Tibial artery (tissue), 4 donors: Measurements from ENCODE around the gene SGCA.
A peak's percentile ranks its signal among the peaks of the same experiment; 100 is the strongest.

Experiments used
- DNase-seq, 2 donors: peaks; one replicate each; pipeline ENCODE4 v3.0.0-alpha.2; 2019
- H3K27ac ChIP-seq, 2 donors: fragments of 200-600 bp; sonication (generic) in 1 of 2; 1 replicate in 1 of 2; 2 replicates in 1 of 2; pipeline ENCODE4 v1.5.1; 2018 to 2019; ENCODE audit warnings: mild to moderate bottlenecking in 1 of 2
- H3K27me3 ChIP-seq, 2 donors: fragments of 200-600 bp; sonication (generic) in 1 of 2; one replicate each; pipeline versions ENCODE4 v1.5.1 to v1.6.0; 2016 to 2019
- H3K36me3 ChIP-seq, 3 donors: fragments of 200-600 bp; sonication (generic) in 2 of 3; one replicate each; pipeline ENCODE4 v1.5.1; 2016 to 2019; ENCODE audit warnings: mild to moderate bottlenecking in 2 of 3
- H3K4me1 ChIP-seq, 4 donors: fragments of 200-600 bp; sonication (generic) in 2 of 4; 1 replicate in 3 of 4; 2 replicates in 1 of 4; pipeline ENCODE4 v1.5.1; 2016 to 2019
- H3K4me3 ChIP-seq, 2 donors: fragments of 200-600 bp; sonication (generic) in 1 of 2; 1 replicate in 1 of 2; 2 replicates in 1 of 2; pipeline ENCODE4 v1.5.1; 2018 to 2019; ENCODE audit warnings: mild to moderate bottlenecking in 2 of 2
- H3K9me3 ChIP-seq, 3 donors: fragments of 200-600 bp; sonication (generic) in 1 of 3; one replicate each; pipeline ENCODE4 v1.5.1; 2016 to 2019
- intact Hi-C: fragments of 100-400 bp; cut with DNase I; formaldehyde crosslinking; loops from one replicate; pipeline ENCODE4 v1.15.0; 2023; ENCODE audit warnings: low total_unique reads
- TF ChIP-seq, protein P1 (sequence below), 2 experiments: fragments of 200-600 bp in 1 of 2; fragments of 450-650 bp in 1 of 2; IDR thresholded peaks; one replicate each; pipeline ENCODE4 v1.5.1; 2017 to 2019; ENCODE audit warnings: antibody characterized with exemption in 2 of 2, mild to moderate bottlenecking in 1 of 2, moderate library complexity in 1 of 2

Gene SGCA

GRCh38 chr17:50187751-50188530, 22.1 kb downstream of the SGCA start:
- Histone ChIP-seq H3K4me1 (peaks cover 0 to 69% (median 46%) of the 10 kb centered on the region in 4 donors), H3K36me3 (peaks cover 75 to 76% (median 76%) of the 10 kb centered on the region in 3 donors), H3K9me3 (no peaks in the 10 kb centered on the region), H3K4me3 (no peak overlapping the region), H3K27me3 (no peaks in the 10 kb centered on the region), H3K27ac (peak overlapping the region; percentile 98 to 99)
- no peak for DNase-seq
- TF ChIP-seq, protein P1, sequence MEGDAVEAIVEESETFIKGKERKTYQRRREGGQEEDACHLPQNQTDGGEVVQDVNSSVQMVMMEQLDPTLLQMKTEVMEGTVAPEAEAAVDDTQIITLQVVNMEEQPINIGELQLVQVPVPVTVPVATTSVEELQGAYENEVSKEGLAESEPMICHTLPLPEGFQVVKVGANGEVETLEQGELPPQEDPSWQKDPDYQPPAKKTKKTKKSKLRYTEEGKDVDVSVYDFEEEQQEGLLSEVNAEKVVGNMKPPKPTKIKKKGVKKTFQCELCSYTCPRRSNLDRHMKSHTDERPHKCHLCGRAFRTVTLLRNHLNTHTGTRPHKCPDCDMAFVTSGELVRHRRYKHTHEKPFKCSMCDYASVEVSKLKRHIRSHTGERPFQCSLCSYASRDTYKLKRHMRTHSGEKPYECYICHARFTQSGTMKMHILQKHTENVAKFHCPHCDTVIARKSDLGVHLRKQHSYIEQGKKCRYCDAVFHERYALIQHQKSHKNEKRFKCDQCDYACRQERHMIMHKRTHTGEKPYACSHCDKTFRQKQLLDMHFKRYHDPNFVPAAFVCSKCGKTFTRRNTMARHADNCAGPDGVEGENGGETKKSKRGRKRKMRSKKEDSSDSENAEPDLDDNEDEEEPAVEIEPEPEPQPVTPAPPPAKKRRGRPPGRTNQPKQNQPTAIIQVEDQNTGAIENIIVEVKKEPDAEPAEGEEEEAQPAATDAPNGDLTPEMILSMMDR (IDR thresholded peaks at IDR 0.05), result no peak
- intact Hi-C loops, result no loop called here

GRCh38 chr17:50188531-50188920, 22.7 kb downstream of the SGCA start:
- no peaks in the 10 kb centered on the region for H3K9me3 ChIP-seq
- peaks cover 81 to 82% (median 82%) of the 10 kb centered on the region in 3 donors for H3K36me3 ChIP-seq
- intact Hi-C loops, result no loop called here

DNA sequence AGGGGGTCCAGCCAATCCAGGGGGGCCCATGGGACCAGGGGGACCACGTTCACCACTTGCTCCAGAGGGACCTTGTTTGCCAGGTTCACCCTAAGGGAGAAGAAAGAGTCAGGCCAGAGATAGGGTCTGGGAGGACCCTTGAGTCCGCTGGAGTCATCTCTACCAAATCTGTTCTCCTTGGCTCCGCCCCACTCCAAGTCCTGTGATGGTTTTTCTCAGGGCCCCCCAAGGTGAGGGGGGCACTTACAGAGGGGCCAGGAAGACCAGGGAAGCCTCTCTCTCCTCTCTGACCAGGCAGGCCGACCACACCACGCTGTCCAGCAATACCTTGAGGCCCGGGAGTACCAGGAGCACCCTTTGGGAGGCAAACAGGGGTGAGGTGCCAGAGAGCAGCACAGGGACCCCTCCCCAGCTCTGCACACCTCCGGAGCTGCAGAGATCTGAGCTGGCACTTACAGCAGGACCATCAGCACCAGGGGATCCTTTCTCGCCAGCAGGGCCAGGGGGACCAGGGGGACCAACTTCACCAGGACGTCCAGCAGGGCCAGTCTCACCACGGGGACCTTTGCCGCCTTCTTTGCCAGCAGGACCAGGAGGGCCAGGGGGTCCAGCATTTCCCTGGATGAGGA, 23.2 kb downstream of the SGCA start:
- DNase-seq, result no peak
- Histone ChIP-seq H3K27me3 (no peaks in the 10 kb centered on the region), H3K36me3 (peaks cover 86 to 87% (median 87%) of the 10 kb centered on the region in 3 donors), H3K4me1 (peaks cover 0 to 68% (median 43%) of the 10 kb centered on the region in 4 donors), H3K9me3 (no peaks in the 10 kb centered on the region), H3K27ac (peak overlapping the region; percentile 98 to 99), H3K4me3 (no peak overlapping the region)
- intact Hi-C loops, result no loop called here
- TF ChIP-seq, protein P1 (IDR thresholded peaks at IDR 0.05), result no peak

More at GRCh38 chr17:50188531-50188920, 22.7 kb downstream of the SGCA start:
- TF ChIP-seq, protein P1 (IDR thresholded peaks at IDR 0.05), result no peak
- no peak for DNase-seq
- peak overlapping the region; percentile 98 to 99 for H3K27ac ChIP-seq
- H3K4me3 ChIP-seq, result no peak overlapping the region
- H3K27me3 ChIP-seq, result no peaks in the 10 kb centered on the region
- peaks cover 0 to 70% (median 45%) of the 10 kb centered on the region in 4 donors for H3K4me1 ChIP-seq

GRCh38 chr17:50189550-50190292, 23.9 kb downstream of the SGCA start:
- intact Hi-C loops, result no loop called here
- no peak for DNase-seq
- no peaks in the 10 kb centered on the region for H3K9me3 ChIP-seq
- H3K36me3 ChIP-seq, result peaks cover 93 to 94% (median 94%) of the 10 kb centered on the region in 3 donors
- H3K4me1 ChIP-seq, result peaks cover 0 to 68% (median 39%) of the 10 kb centered on the region in 4 donors
- H3K27me3 ChIP-seq, result no peaks in the 10 kb centered on the region
- TF ChIP-seq, protein P1 (IDR thresholded peaks at IDR 0.05), result no peak
- H3K27ac ChIP-seq, result peak overlapping the region; percentile 98 to 99
- H3K4me3 ChIP-seq, result no peak overlapping the region

DNA sequence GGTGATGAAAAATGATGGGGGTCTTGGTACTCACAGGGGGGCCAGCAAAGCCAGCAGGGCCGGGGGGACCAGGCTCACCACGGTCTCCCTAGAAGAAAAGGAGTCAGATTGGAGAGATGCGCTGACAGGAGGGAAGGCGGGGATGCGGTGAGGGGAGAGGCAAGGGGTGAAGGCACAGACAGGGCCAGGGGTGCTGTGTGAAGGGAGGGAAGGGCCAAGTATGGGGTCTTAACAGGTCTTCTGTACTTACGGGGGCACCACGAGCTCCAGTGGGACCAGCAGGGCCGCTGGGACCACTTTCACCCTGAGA, 24.4 kb downstream of the SGCA start:
- Histone ChIP-seq H3K36me3 (peaks cover 97 to 100% (median 99%) of the 10 kb centered on the region in 3 donors), H3K27ac (peak overlapping the region; percentile 98 to 99), H3K4me1 (peaks cover 0 to 67% (median 35%) of the 10 kb centered on the region in 4 donors), H3K9me3 (no peaks in the 10 kb centered on the region), H3K4me3 (no peak overlapping the region), H3K27me3 (no peaks in the 10 kb centered on the region)
- no peak for DNase-seq
- intact Hi-C loops, result no loop called here
- TF ChIP-seq, protein P1 (IDR thresholded peaks at IDR 0.05), result no peak
